HG03342 (cell line): ENCODE measurements around the gene STAM2.
A peak's percentile ranks its signal among the peaks of the same experiment; 100 is the strongest.
"Not testable (repeated sequence)": the region's sequence is repeated elsewhere in the genome, so short reads cannot be mapped to it uniquely, and the experiment has no call there.

ENCODE experiments used
- ATAC-seq: cut with Tn5 transposase; IDR thresholded peaks from one replicate; pipeline ENCODE4 v1.9.1; 2021; ENCODE audit warnings: mild to moderate bottlenecking, moderate library complexity; ENCODE audit not compliant: unreplicated experiment

The STAM2 gene

GRCh38 chr2:152114366-152114765, 61.2 kb downstream of the STAM2 start:
- no peak for ATAC-seq

- not testable (repeated sequence) for ATAC-seq
Measured at GRCh38 chr2:152107140-152107539, 68.4 kb downstream of the STAM2 start.

GRCh38 chr2:152106464-152106863, 69.1 kb downstream of the STAM2 start:
- ATAC-seq = no peak

GRCh38 chr2:152103271-152103670, 72.3 kb downstream of the STAM2 start:
- no peak for ATAC-seq

GRCh38 chr2:152100961-152101360, 74.6 kb downstream of the STAM2 start:
- ATAC-seq = no peak

- no peak for ATAC-seq
Measured at GRCh38 chr2:152099367-152100050, 76.1 kb downstream of the STAM2 start.

GRCh38 chr2:152098496-152099366, 76.8 kb downstream of the STAM2 start, which contains the start of gene CACNB4:
CACNB4 (minus strand) TSS chr2:152099044.
- ATAC-seq = peak; percentile 5

- ATAC-seq = peak; percentile 40
Measured at GRCh38 chr2:152097801-152098495, 77.6 kb downstream of the STAM2 start.

GRCh38 chr2:152097290-152097800, 78.2 kb downstream of the STAM2 start:
- ATAC-seq = no peak

GRCh38 chr2:152095146-152095545, 80.4 kb downstream of the STAM2 start:
- ATAC-seq = no peak

- no peak for ATAC-seq
Measured at GRCh38 chr2:152094014-152094413, 81.5 kb downstream of the STAM2 start.

GRCh38 chr2:152093464-152093863, 82.1 kb downstream of the STAM2 start:
- ATAC-seq = no peak

GRCh38 chr2:152092095-152092494, 83.5 kb downstream of the STAM2 start:
- no peak for ATAC-seq

GRCh38 chr2:152090726-152091125, 84.8 kb downstream of the STAM2 start:
- ATAC-seq = not testable (repeated sequence)

GRCh38 chr2:152089238-152089637, 86.3 kb downstream of the STAM2 start:
- ATAC-seq = no peak

- no peak for ATAC-seq
Measured at GRCh38 chr2:152088006-152088405, 87.6 kb downstream of the STAM2 start.

GRCh38 chr2:152086231-152086630, 89.3 kb downstream of the STAM2 start:
- ATAC-seq = no peak

- ATAC-seq = no peak
Measured at GRCh38 chr2:152084076-152084475, 91.5 kb downstream of the STAM2 start.

GRCh38 chr2:152083202-152083875, 92.2 kb downstream of the STAM2 start:
- no peak for ATAC-seq

- peak; percentile 78 for ATAC-seq
Measured at GRCh38 chr2:152078662-152079061, 96.9 kb downstream of the STAM2 start.

- no peak for ATAC-seq
Measured at GRCh38 chr2:152078023-152078422, 97.5 kb downstream of the STAM2 start.
